GM18520 (cell line): ENCODE data around the gene MED12L.

ENCODE experiments used
- ATAC-seq: cut with Tn5 transposase; IDR thresholded peaks from one replicate; pipeline ENCODE4 v1.9.1; 2021; ENCODE audit not compliant: unreplicated experiment

Gene MED12L

GRCh38 chr3:151483961-151484520 lies 398.6 kb downstream of the MED12L start:
- no peak for ATAC-seq
